ENCODE measurements around the gene DDO.

DDO gene

DNA sequence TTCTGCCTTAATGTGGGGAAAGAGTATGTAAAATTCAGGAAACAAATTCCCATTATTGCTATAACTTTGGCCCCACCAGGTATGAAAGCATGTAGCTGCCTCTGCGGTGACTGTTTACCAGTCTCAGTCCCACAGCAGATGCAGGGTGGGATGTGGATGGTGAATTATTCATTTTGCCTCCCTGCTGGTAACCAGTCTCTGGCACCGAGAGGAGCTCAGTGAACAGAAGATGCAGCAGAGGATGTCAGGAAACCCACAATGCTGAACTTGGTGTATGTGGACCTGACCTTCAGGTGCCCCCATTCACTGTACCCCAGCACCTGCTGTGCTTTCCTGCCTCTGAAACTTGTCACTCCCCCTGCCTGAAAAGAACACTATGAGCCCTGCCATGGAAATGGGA is 48.4 kb downstream of the DDO start:
- no peak overlapping the region for H3K27ac ChIP-seq (ENCODE audit: low read depth, low read length)
- H3K27me3 ChIP-seq (ENCODE audit: control insufficient read depth, insufficient read depth, low read length) = no peaks in the 10 kb centered on the region
- no peaks in the 10 kb centered on the region for H3K9me3 ChIP-seq (ENCODE audit: control insufficient read depth, insufficient read depth, low read length)
- peaks cover 36% of the 10 kb centered on the region for H3K4me1 ChIP-seq (ENCODE audit: control insufficient read depth, insufficient read depth, low read length)
- no peaks in the 10 kb centered on the region for H3K36me3 ChIP-seq (ENCODE audit: control insufficient read depth, insufficient read depth, low read length)
- H3K9ac ChIP-seq (ENCODE audit: low read depth, low read length) = no peak overlapping the region
- H3K4me3 ChIP-seq (ENCODE audit: low read depth, low read length) = no peak overlapping the region

DNA sequence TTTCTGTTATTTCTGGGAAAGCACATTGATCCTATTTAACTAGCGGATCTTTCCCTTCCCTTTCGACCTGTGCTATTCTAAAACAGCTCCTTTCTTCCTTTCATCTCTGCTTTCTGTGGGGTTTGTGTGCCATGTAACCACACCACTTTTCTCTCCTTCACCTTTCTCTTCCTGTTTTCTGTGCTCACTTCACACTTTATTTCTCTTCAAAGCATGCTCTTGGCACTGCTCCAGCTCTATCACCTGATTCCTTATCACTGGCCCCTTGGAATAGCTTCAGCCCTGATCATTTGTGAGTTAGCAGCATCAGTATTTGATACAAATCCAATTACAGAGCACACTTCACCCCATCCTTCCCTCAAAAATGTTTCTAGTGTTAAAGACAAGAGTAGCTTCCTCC is 49.1 kb downstream of the DDO start:
- Histone ChIP-seq H3K9ac (ENCODE audit: low read depth, low read length) (no peak overlapping the region), H3K27me3 (ENCODE audit: control insufficient read depth, insufficient read depth, low read length) (no peaks in the 10 kb centered on the region), H3K36me3 (ENCODE audit: control insufficient read depth, insufficient read depth, low read length) (no peaks in the 10 kb centered on the region), H3K4me1 (ENCODE audit: control insufficient read depth, insufficient read depth, low read length) (peaks cover 36% of the 10 kb centered on the region), H3K4me3 (ENCODE audit: low read depth, low read length) (no peak overlapping the region), H3K27ac (ENCODE audit: low read depth, low read length) (no peak overlapping the region), H3K9me3 (ENCODE audit: control insufficient read depth, insufficient read depth, low read length) (no peaks in the 10 kb centered on the region)

DNA sequence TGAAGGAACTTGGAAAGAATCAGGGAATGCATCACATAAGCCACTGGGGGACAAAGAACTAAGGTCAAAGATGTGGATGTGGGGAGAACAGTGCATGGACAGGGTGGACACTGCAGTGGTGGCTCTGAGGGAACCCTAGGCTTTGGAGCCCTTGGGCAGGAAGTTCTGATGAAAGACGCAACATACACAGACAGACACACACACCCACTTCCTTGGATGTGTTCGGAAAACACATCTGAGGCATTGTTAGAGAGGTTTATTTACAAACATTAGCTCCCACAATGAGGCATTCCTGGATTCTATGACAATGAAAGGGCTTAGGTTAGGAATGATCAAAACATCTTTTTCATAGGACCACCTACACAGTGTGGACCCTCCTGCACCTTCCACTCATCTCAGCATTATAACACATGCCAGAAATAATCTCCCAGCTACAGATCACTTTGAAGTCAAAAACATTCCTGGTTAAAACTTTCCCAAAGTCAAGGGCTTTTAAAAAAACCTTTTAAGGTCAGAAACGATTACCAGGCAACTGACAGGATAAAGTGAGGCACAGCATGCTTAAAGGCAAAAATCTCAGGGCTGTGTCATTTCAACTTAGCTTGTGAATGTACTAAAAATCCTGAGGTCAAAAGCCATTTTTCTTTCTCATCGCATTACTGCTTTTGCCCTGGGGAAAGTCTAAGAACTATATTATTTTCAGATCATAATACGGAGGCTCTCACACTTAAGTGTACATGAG is 50.8 kb downstream of the DDO start:
- Histone ChIP-seq H3K27ac (ENCODE audit: low read depth, low read length) (no peak overlapping the region), H3K4me3 (ENCODE audit: low read depth, low read length) (no peak overlapping the region), H3K9me3 (ENCODE audit: control insufficient read depth, insufficient read depth, low read length) (no peaks in the 10 kb centered on the region), H3K4me1 (ENCODE audit: control insufficient read depth, insufficient read depth, low read length) (peaks cover 36% of the 10 kb centered on the region), H3K9ac (ENCODE audit: low read depth, low read length) (no peak overlapping the region), H3K27me3 (ENCODE audit: control insufficient read depth, insufficient read depth, low read length) (peaks cover 3% of the 10 kb centered on the region), H3K36me3 (ENCODE audit: control insufficient read depth, insufficient read depth, low read length) (no peaks in the 10 kb centered on the region)

- Histone ChIP-seq H3K4me1 (ENCODE audit: control insufficient read depth, insufficient read depth, low read length) (peaks cover 35% of the 10 kb centered on the region), H3K27ac (ENCODE audit: low read depth, low read length) (no peak overlapping the region), H3K4me3 (ENCODE audit: low read depth, low read length) (no peak overlapping the region), H3K9ac (ENCODE audit: low read depth, low read length) (no peak overlapping the region), H3K27me3 (ENCODE audit: control insufficient read depth, insufficient read depth, low read length) (peaks cover 11% of the 10 kb centered on the region), H3K36me3 (ENCODE audit: control insufficient read depth, insufficient read depth, low read length) (no peaks in the 10 kb centered on the region), H3K9me3 (ENCODE audit: control insufficient read depth, insufficient read depth, low read length) (no peaks in the 10 kb centered on the region)
Observed at GRCh38 chr6:110363748-110364147, 51.6 kb downstream of the DDO start.

DNA sequence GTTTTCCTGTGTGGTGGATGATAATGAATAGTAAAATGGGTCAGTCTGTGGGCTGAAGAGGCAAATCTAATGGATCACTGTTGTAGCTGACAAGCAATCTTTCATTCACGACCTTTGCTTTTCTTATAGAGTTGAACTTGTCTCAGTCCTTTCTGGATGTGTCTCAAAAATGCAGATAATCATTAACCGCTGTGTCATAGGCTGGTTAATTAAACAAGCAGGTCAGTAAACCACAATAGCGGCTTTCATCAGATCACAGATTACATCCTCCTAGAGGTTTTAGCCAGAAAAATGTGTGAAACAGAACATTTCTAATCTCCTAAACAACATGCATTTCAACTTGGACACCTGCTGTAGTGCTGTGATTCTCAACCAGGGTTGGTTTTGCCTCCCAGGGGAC is 54.7 kb downstream of the DDO start:
- no peaks in the 10 kb centered on the region for H3K36me3 ChIP-seq (ENCODE audit: control insufficient read depth, insufficient read depth, low read length)
- peaks cover 36% of the 10 kb centered on the region for H3K4me1 ChIP-seq (ENCODE audit: control insufficient read depth, insufficient read depth, low read length)
- no peak overlapping the region for H3K9ac ChIP-seq (ENCODE audit: low read depth, low read length)
- peaks cover 39% of the 10 kb centered on the region for H3K27me3 ChIP-seq (ENCODE audit: control insufficient read depth, insufficient read depth, low read length)
- no peak overlapping the region for H3K4me3 ChIP-seq (ENCODE audit: low read depth, low read length)
- no peak overlapping the region for H3K27ac ChIP-seq (ENCODE audit: low read depth, low read length)
- no peaks in the 10 kb centered on the region for H3K9me3 ChIP-seq (ENCODE audit: control insufficient read depth, insufficient read depth, low read length)

- no peaks in the 10 kb centered on the region for H3K9me3 ChIP-seq (ENCODE audit: control insufficient read depth, insufficient read depth, low read length)
- H3K36me3 ChIP-seq (ENCODE audit: control insufficient read depth, insufficient read depth, low read length) = no peaks in the 10 kb centered on the region
- H3K4me3 ChIP-seq (ENCODE audit: low read depth, low read length) = no peak overlapping the region
- H3K9ac ChIP-seq (ENCODE audit: low read depth, low read length) = no peak overlapping the region
- H3K27me3 ChIP-seq (ENCODE audit: control insufficient read depth, insufficient read depth, low read length) = peaks cover 40% of the 10 kb centered on the region
- no peak overlapping the region for H3K27ac ChIP-seq (ENCODE audit: low read depth, low read length)
- peaks cover 38% of the 10 kb centered on the region for H3K4me1 ChIP-seq (ENCODE audit: control insufficient read depth, insufficient read depth, low read length)
Observed at GRCh38 chr6:110359556-110359955, 55.8 kb downstream of the DDO start.

- Histone ChIP-seq H3K36me3 (ENCODE audit: control insufficient read depth, insufficient read depth, low read length) (no peaks in the 10 kb centered on the region), H3K27me3 (ENCODE audit: control insufficient read depth, insufficient read depth, low read length) (peaks cover 40% of the 10 kb centered on the region), H3K9me3 (ENCODE audit: control insufficient read depth, insufficient read depth, low read length) (no peaks in the 10 kb centered on the region), H3K27ac (ENCODE audit: low read depth, low read length) (no peak overlapping the region), H3K4me1 (ENCODE audit: control insufficient read depth, insufficient read depth, low read length) (peaks cover 38% of the 10 kb centered on the region), H3K9ac (ENCODE audit: low read depth, low read length) (no peak overlapping the region), H3K4me3 (ENCODE audit: low read depth, low read length) (peak overlapping the region; percentile 66)
Observed at GRCh38 chr6:110358553-110359160, 56.7 kb downstream of the DDO start.

DNA sequence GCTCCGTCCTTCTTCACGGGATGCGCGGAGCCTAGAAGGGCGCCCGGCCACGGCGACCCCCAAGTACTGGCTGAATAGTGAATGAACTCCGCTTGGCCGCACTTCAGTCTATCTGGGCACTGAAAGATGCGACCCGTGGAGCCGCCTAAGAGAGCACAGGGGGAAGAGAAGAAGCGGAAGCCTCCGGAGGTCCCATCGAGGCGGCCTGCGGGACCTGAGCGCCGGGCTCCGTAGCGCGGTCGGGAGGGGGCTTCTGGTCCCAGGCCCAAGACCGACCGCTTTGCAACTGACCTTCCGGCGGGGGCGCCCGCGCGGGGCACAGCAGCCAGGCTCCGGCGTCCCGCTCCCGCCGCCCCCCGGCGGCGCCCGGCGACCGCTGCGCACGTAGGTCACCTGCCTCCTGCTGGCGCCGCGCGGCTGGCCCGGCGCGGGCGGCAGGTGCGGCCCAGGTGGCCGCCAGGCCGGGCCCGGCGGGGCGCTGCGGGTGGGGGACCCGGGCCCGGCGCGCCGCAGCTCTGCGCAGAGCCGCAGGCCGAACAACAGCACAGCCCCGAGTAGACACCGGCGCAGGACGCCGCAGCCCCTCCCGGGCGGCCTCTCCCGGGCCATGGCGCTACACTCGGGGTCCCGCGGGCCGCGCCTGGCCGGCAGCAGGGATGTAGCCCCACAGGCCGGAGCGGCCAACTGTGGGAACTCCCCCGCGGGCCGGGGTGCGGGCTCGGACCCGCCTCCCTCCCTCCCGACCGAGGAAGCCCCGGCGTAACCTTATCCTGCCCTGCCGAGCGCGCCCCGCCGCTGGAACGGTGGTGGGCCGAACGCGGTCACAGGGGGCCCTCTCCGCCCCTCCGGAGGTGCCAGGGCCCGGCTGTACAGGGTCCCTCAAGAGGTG is 57.5 kb downstream of the DDO start, which contains the start of gene METTL24:
Gene METTL24, minus strand, starts transcription at position 686 of the 889 bp plus-strand sequence. Its CDS starts 77 bp downstream, at position 609.
- Histone ChIP-seq H3K27me3 (ENCODE audit: control insufficient read depth, insufficient read depth, low read length) (peaks cover 40% of the 10 kb centered on the region), H3K9ac (ENCODE audit: low read depth, low read length) (no peak within 1 kb of the TSS; the same call in 1 of the 2 replicates), H3K4me3 (ENCODE audit: low read depth, low read length) (peak within 1 kb of the TSS; percentile 66), H3K4me1 (ENCODE audit: control insufficient read depth, insufficient read depth, low read length) (peaks cover 42% of the 10 kb centered on the region), H3K27ac (ENCODE audit: low read depth, low read length) (no peak within 1 kb of the TSS), H3K9me3 (ENCODE audit: control insufficient read depth, insufficient read depth, low read length) (no peaks in the 10 kb centered on the region), H3K36me3 (ENCODE audit: control insufficient read depth, insufficient read depth, low read length) (no peaks in the 10 kb centered on the region)

GRCh38 chr6:110357298-110357663 is 58.1 kb downstream of the DDO start:
- Histone ChIP-seq H3K4me3 (ENCODE audit: low read depth, low read length) (peak overlapping the region; percentile 66), H3K9ac (ENCODE audit: low read depth, low read length) (no peak overlapping the region), H3K9me3 (ENCODE audit: control insufficient read depth, insufficient read depth, low read length) (no peaks in the 10 kb centered on the region), H3K36me3 (ENCODE audit: control insufficient read depth, insufficient read depth, low read length) (no peaks in the 10 kb centered on the region), H3K4me1 (ENCODE audit: control insufficient read depth, insufficient read depth, low read length) (peaks cover 49% of the 10 kb centered on the region), H3K27me3 (ENCODE audit: control insufficient read depth, insufficient read depth, low read length) (peaks cover 40% of the 10 kb centered on the region), H3K27ac (ENCODE audit: low read depth, low read length) (no peak overlapping the region)

GRCh38 chr6:110356778-110357177 is 58.6 kb downstream of the DDO start:
- no peak overlapping the region for H3K9ac ChIP-seq (ENCODE audit: low read depth, low read length)
- H3K4me1 ChIP-seq (ENCODE audit: control insufficient read depth, insufficient read depth, low read length) = peaks cover 54% of the 10 kb centered on the region
- no peaks in the 10 kb centered on the region for H3K36me3 ChIP-seq (ENCODE audit: control insufficient read depth, insufficient read depth, low read length)
- peak overlapping the region; percentile 66; the same call in 1 of the 2 replicates for H3K4me3 ChIP-seq (ENCODE audit: low read depth, low read length)
- peaks cover 40% of the 10 kb centered on the region for H3K27me3 ChIP-seq (ENCODE audit: control insufficient read depth, insufficient read depth, low read length)
- no peak overlapping the region for H3K27ac ChIP-seq (ENCODE audit: low read depth, low read length)
- no peaks in the 10 kb centered on the region for H3K9me3 ChIP-seq (ENCODE audit: control insufficient read depth, insufficient read depth, low read length)

- Histone ChIP-seq H3K9me3 (ENCODE audit: control insufficient read depth, insufficient read depth, low read length) (no peaks in the 10 kb centered on the region), H3K4me3 (ENCODE audit: low read depth, low read length) (no peak overlapping the region), H3K27me3 (ENCODE audit: control insufficient read depth, insufficient read depth, low read length) (peaks cover 40% of the 10 kb centered on the region), H3K4me1 (ENCODE audit: control insufficient read depth, insufficient read depth, low read length) (peaks cover 60% of the 10 kb centered on the region), H3K9ac (ENCODE audit: low read depth, low read length) (no peak overlapping the region), H3K36me3 (ENCODE audit: control insufficient read depth, insufficient read depth, low read length) (no peaks in the 10 kb centered on the region), H3K27ac (ENCODE audit: low read depth, low read length) (no peak overlapping the region)
Observed at GRCh38 chr6:110355727-110356126, 59.6 kb downstream of the DDO start.
